Trophoblast cell (in vitro differentiated cells and primary cell): ENCODE data around the gene DNAJC16.
A peak's percentile ranks its signal among the peaks of the same experiment; 100 is the strongest.

Source experiments
- DNase-seq, 2 donors: peaks; one replicate each; pipeline ENCODE4 v3.0.0-alpha.2; 2016
- H2AFZ ChIP-seq: 2 replicates; pipeline ENCODE4 v1.6.1; 2013; ENCODE audit warnings: low read length, moderate library complexity, mild to moderate bottlenecking; ENCODE audit not compliant: insufficient read depth, poor library complexity
- H2AK5ac ChIP-seq: 2 replicates; pipeline ENCODE4 v1.6.1; 2013; ENCODE audit warnings: mild to moderate bottlenecking, low read length
- H2BK120ac ChIP-seq: 2 replicates; pipeline ENCODE4 v1.6.1; 2013; ENCODE audit warnings: low read length, mild to moderate bottlenecking, moderate library complexity; ENCODE audit not compliant: insufficient read depth, poor library complexity
- H2BK12ac ChIP-seq: 2 replicates; pipeline ENCODE4 v1.6.1; 2013; ENCODE audit warnings: mild to moderate bottlenecking, low read length, moderate library complexity
- H2BK5ac ChIP-seq: 2 replicates; pipeline ENCODE4 v1.6.1; 2013; ENCODE audit warnings: low read length, low read depth, moderate library complexity, mild to moderate bottlenecking; ENCODE audit not compliant: poor library complexity
- H3K14ac ChIP-seq: 2 replicates; pipeline ENCODE4 v1.6.1; 2013; ENCODE audit warnings: mild to moderate bottlenecking, low read length
- H3K18ac ChIP-seq: 2 replicates; pipeline ENCODE4 v1.6.1; 2013; ENCODE audit warnings: mild to moderate bottlenecking, low read length
- H3K23ac ChIP-seq: 2 replicates; pipeline ENCODE4 v1.6.1; 2013; ENCODE audit warnings: low read length
- H3K27ac ChIP-seq: 2 replicates; pipeline ENCODE4 v1.5.1; 2013; ENCODE audit warnings: low read depth, mild to moderate bottlenecking, inconsistent platforms, low read length, moderate library complexity
- H3K27me3 ChIP-seq: 2 replicates; pipeline ENCODE4 v1.6.1; 2013; ENCODE audit warnings: inconsistent platforms, mild to moderate bottlenecking, low read length, moderate library complexity; ENCODE audit not compliant: insufficient read depth
- H3K36me3 ChIP-seq, 2 experiments: 1 replicate in 1 of 2; 2 replicates in 1 of 2; pipeline ENCODE4 v1.6.1; 2013; ENCODE audit warnings: low read length in 2 of 2, mild to moderate bottlenecking in 2 of 2, moderate library complexity in 1 of 2; ENCODE audit not compliant: insufficient read depth in 2 of 2, control insufficient read depth in 1 of 2
- H3K4ac ChIP-seq: 2 replicates; pipeline ENCODE4 v1.6.1; 2013; ENCODE audit warnings: low read depth, mild to moderate bottlenecking, low read length, moderate library complexity
- H3K4me1 ChIP-seq, 2 experiments: 1 replicate in 1 of 2; 2 replicates in 1 of 2; pipeline ENCODE4 v1.6.1; 2013; ENCODE audit warnings: low read length in 2 of 2, mild to moderate bottlenecking in 2 of 2, moderate library complexity in 1 of 2; ENCODE audit not compliant: insufficient read depth in 2 of 2, control insufficient read depth in 1 of 2
- H3K4me2 ChIP-seq: 2 replicates; pipeline ENCODE4 v1.6.1; 2013; ENCODE audit warnings: inconsistent platforms, mild to moderate bottlenecking, low read length, moderate library complexity
- H3K4me3 ChIP-seq: 2 replicates; pipeline ENCODE4 v1.5.1; 2013; ENCODE audit warnings: mild to moderate bottlenecking, low read depth, low read length, inconsistent platforms
- H3K79me1 ChIP-seq: one replicate; pipeline ENCODE4 v1.6.1; 2013; ENCODE audit warnings: low read length
- H3K79me2 ChIP-seq: 2 replicates; pipeline ENCODE4 v1.6.1; 2013; ENCODE audit warnings: low read length, mild to moderate bottlenecking; ENCODE audit not compliant: control insufficient read depth, insufficient read depth, poor library complexity
- H3K9ac ChIP-seq: 2 replicates; pipeline ENCODE4 v1.6.1; 2013; ENCODE audit warnings: mild to moderate bottlenecking, low read length
- H3K9me3 ChIP-seq: 2 replicates; pipeline ENCODE4 v1.6.1; 2013; ENCODE audit warnings: low read depth, mild to moderate bottlenecking, control low read depth, inconsistent platforms, low read length; ENCODE audit not compliant: insufficient read depth
- H4K12ac ChIP-seq: 2 replicates; pipeline ENCODE4 v1.6.1; 2013; ENCODE audit warnings: low read depth, mild to moderate bottlenecking, low read length, moderate library complexity
- H4K8ac ChIP-seq: 2 replicates; pipeline ENCODE4 v1.6.1; 2013; ENCODE audit warnings: low read depth, mild to moderate bottlenecking, low read length, moderate library complexity
- H4K91ac ChIP-seq: one replicate; pipeline ENCODE4 v1.6.1; 2013; ENCODE audit warnings: low read depth, mild to moderate bottlenecking, low read length, moderate library complexity
- WGBS: extraction: QIAGEN DNeasy Blood & Tissue Kit; methylation state at CpG from one replicate; pipeline ENCODE4 v1.1.7; 2013; ENCODE audit warnings: missing lambda C conversion rate; ENCODE audit not compliant: insufficient read length, insufficient coverage; ENCODE audit errors: extremely low coverage; 5-methylcytosine and 5-hydroxymethylcytosine counted together

Gene DNAJC16

GRCh38 chr1:15559189-15559810, 32.7 kb downstream of the DNAJC16 start:
- H3K23ac ChIP-seq: no peak overlapping the region
- no peak overlapping the region for H3K27ac ChIP-seq
- no CpG with 5 or more reads among the region's 12 CpGs for WGBS
- H3K4me3 ChIP-seq: no peak overlapping the region
- H3K4me2 ChIP-seq: no peak overlapping the region
- H3K27me3 ChIP-seq: no peaks in the 10 kb centered on the region
- no peaks in the 10 kb centered on the region for H3K4me1 ChIP-seq
- no peak overlapping the region for H4K8ac ChIP-seq
- no peak overlapping the region for H2BK120ac ChIP-seq
- DNase-seq: peak in 1 of 2 donors; percentile 66
- H3K36me3 ChIP-seq: peaks cover 20 to 26% of the 10 kb centered on the region in 2 experiments
- no peak overlapping the region for H2AK5ac ChIP-seq
- no peak overlapping the region for H3K4ac ChIP-seq
- H3K18ac ChIP-seq: no peak overlapping the region
- H2AFZ ChIP-seq: no peak overlapping the region
- no peak overlapping the region for H4K91ac ChIP-seq
- H3K79me2 ChIP-seq: no peaks in the 10 kb centered on the region
- H2BK5ac ChIP-seq: no peak overlapping the region
- H3K9me3 ChIP-seq: no peaks in the 10 kb centered on the region
- H3K14ac ChIP-seq: no peak overlapping the region
- H4K12ac ChIP-seq: no peak overlapping the region
- no peak overlapping the region for H3K9ac ChIP-seq
- H3K79me1 ChIP-seq: no peaks in the 10 kb centered on the region
- H2BK12ac ChIP-seq: no peak overlapping the region

GRCh38 chr1:15568387-15569073, 41.9 kb downstream of the DNAJC16 start:
- no peak overlapping the region for H2BK120ac ChIP-seq
- no peak overlapping the region for H4K8ac ChIP-seq
- no peak overlapping the region for H3K14ac ChIP-seq
- no peaks in the 10 kb centered on the region for H3K9me3 ChIP-seq
- H2BK12ac ChIP-seq: no peak overlapping the region
- H2BK5ac ChIP-seq: no peak overlapping the region
- no peak overlapping the region for H3K9ac ChIP-seq
- H4K91ac ChIP-seq: no peak overlapping the region
- no peak overlapping the region for H2AFZ ChIP-seq
- no peak overlapping the region for H3K23ac ChIP-seq
- no peak overlapping the region for H3K4me3 ChIP-seq
- peaks cover 26 to 42% of the 10 kb centered on the region in 2 experiments for H3K36me3 ChIP-seq
- no peak overlapping the region for H4K12ac ChIP-seq
- H3K4ac ChIP-seq: no peak overlapping the region
- WGBS: no CpG with 5 or more reads among the region's 18 CpGs
- DNase-seq: no peak
- H3K18ac ChIP-seq: no peak overlapping the region
- no peak overlapping the region for H3K27ac ChIP-seq
- H3K4me1 ChIP-seq: no peaks in the 10 kb centered on the region
- H3K79me2 ChIP-seq: no peaks in the 10 kb centered on the region
- H3K79me1 ChIP-seq: no peaks in the 10 kb centered on the region
- no peak overlapping the region for H2AK5ac ChIP-seq
- no peaks in the 10 kb centered on the region for H3K27me3 ChIP-seq
- no peak overlapping the region for H3K4me2 ChIP-seq

GRCh38 chr1:15570861-15571260, 44.2 kb downstream of the DNAJC16 start:
- Histone ChIP-seq H3K36me3 (peaks cover 15 to 32% of the 10 kb centered on the region in 2 experiments), H2BK12ac (no peak overlapping the region), H3K4me1 (no peaks in the 10 kb centered on the region), H3K14ac (no peak overlapping the region), H2BK120ac (no peak overlapping the region), H3K79me2 (no peaks in the 10 kb centered on the region), H4K12ac (no peak overlapping the region), H3K18ac (no peak overlapping the region), H3K9ac (no peak overlapping the region), H3K27me3 (no peaks in the 10 kb centered on the region), H2BK5ac (no peak overlapping the region), H3K79me1 (no peaks in the 10 kb centered on the region), H3K4me3 (no peak overlapping the region), H4K8ac (no peak overlapping the region), H2AK5ac (no peak overlapping the region), H3K4ac (no peak overlapping the region), H3K27ac (no peak overlapping the region), H3K23ac (no peak overlapping the region), H3K4me2 (no peak overlapping the region), H3K9me3 (no peaks in the 10 kb centered on the region), H4K91ac (no peak overlapping the region), H2AFZ (no peak overlapping the region)
- no peak for DNase-seq
- no CpG with 5 or more reads among the region's 1 CpG for WGBS

- H3K4ac ChIP-seq: no peak overlapping the region
- no peak overlapping the region for H3K4me3 ChIP-seq
- H3K27ac ChIP-seq: no peak overlapping the region
- H2BK120ac ChIP-seq: no peak overlapping the region
- no peak overlapping the region for H4K8ac ChIP-seq
- H4K91ac ChIP-seq: no peak overlapping the region
- no peak overlapping the region for H2AK5ac ChIP-seq
- no peak overlapping the region for H2BK5ac ChIP-seq
- no peaks in the 10 kb centered on the region for H3K27me3 ChIP-seq
- H3K18ac ChIP-seq: no peak overlapping the region
- H2AFZ ChIP-seq: no peak overlapping the region
- H3K9me3 ChIP-seq: no peaks in the 10 kb centered on the region
- no peak overlapping the region for H3K4me2 ChIP-seq
- no peaks in the 10 kb centered on the region for H3K79me2 ChIP-seq
- H3K14ac ChIP-seq: no peak overlapping the region
- H4K12ac ChIP-seq: no peak overlapping the region
- no peaks in the 10 kb centered on the region for H3K4me1 ChIP-seq
- H2BK12ac ChIP-seq: no peak overlapping the region
- H3K79me1 ChIP-seq: no peaks in the 10 kb centered on the region
- H3K36me3 ChIP-seq: peaks cover 12 to 28% of the 10 kb centered on the region in 2 experiments
- no peak overlapping the region for H3K23ac ChIP-seq
- H3K9ac ChIP-seq: no peak overlapping the region
- DNase-seq: no peak
Measured at GRCh38 chr1:15571266-15571665, 44.6 kb downstream of the DNAJC16 start.
